Endothelial cell of umbilical vein (primary cell): ENCODE measurements around the gene ERLIN1. TPM values are rescaled to one million over a fixed set of nuclear protein-coding genes. Genes with fewer than 3 reads are reported as not detected.

ENCODE experiments used
- BruUV-seq: library from RNA; stranded (reverse); fragments of 400-500 nt; replicated peaks from 2 replicates; lab custom pipeline; 2021; lab: Mats Ljungman, UMichigan
- CTCF ChIA-PET: fragments of 300-600, 350-600 bp; sonication (Branson Sonifier 250); formaldehyde crosslinking; loops from one replicate; lab custom pipeline; 2021; ENCODE audit warnings: antibody characterized with exemption, inconsistent platforms; lab: Charles Lee
- POLR2A ChIA-PET: fragments of 300-600, 350-600 bp; sonication (Branson Sonifier 250); formaldehyde crosslinking; loops from one replicate; lab custom pipeline; 2021; ENCODE audit warnings: antibody characterized with exemption, inconsistent platforms; lab: Charles Lee
- DNase-seq: peaks from one replicate; pipeline ENCODE4 v3.0.0-alpha.2; 2011; ENCODE audit warnings: low read depth, low spot score
- FAIRE-seq: peaks from 2 replicates; lab custom pipeline; 2011; peaks lifted over from hg19 to GRCh38; lab: Jason Lieb, UNC
- H2AFZ ChIP-seq: 2 replicates; pipeline ENCODE4 v1.6.0; 2012; ENCODE audit warnings: low read depth, low read length, control low read depth, inconsistent platforms
- H3K27ac ChIP-seq: 2 replicates; pipeline ENCODE4 v1.5.1; 2011; ENCODE audit warnings: low read depth, mild to moderate bottlenecking, control low read depth, low read length, moderate library complexity; ENCODE audit not compliant: insufficient read depth
- H3K27me3 ChIP-seq, 2 experiments: 2 replicates each; pipeline versions ENCODE4 v1.6.0 to v1.6.1; 2011; ENCODE audit warnings: low read length in 2 of 2, mixed read lengths in 1 of 2; ENCODE audit not compliant: control insufficient read depth in 2 of 2, insufficient read depth in 2 of 2
- H3K36me3 ChIP-seq, 2 experiments: 2 replicates in 1 of 2; 3 replicates in 1 of 2; pipeline ENCODE4 v1.5.1; 2011; ENCODE audit warnings: low read length in 2 of 2, mild to moderate bottlenecking in 1 of 2, moderate library complexity in 1 of 2; ENCODE audit not compliant: control insufficient read depth in 2 of 2, insufficient read depth in 2 of 2; ENCODE audit errors: extremely low read depth in 1 of 2
- H3K4me1 ChIP-seq: 3 replicates; pipeline ENCODE4 v1.5.1; 2011; ENCODE audit warnings: mild to moderate bottlenecking, low read length; ENCODE audit not compliant: control insufficient read depth, insufficient read depth; ENCODE audit errors: extremely low read depth
- H3K4me2 ChIP-seq: 2 replicates; pipeline ENCODE4 v1.6.1; 2011; ENCODE audit warnings: low read length, control low read depth, mixed read lengths; ENCODE audit not compliant: insufficient read depth
- H3K4me3 ChIP-seq, 3 experiments: fragments of 200-600 bp in 1 of 3; sonication (generic), shearing (Covaris generic) in 1 of 3; replicated peaks in 1 of 3; 2 replicates each; pipeline ENCODE4 v1.5.1; 2011 to 2016; ENCODE audit warnings: control low read depth in 3 of 3, low read length in 3 of 3, mild to moderate bottlenecking in 2 of 3, inconsistent platforms in 1 of 3, low read depth in 1 of 3, moderate library complexity in 1 of 3; ENCODE audit not compliant: insufficient read depth in 1 of 3
- H3K79me2 ChIP-seq: 2 replicates; pipeline ENCODE4 v1.6.0; 2012; ENCODE audit warnings: low read length, inconsistent platforms; ENCODE audit not compliant: control insufficient read depth, insufficient read depth
- H3K9ac ChIP-seq: replicated peaks from 2 replicates; pipeline ENCODE3; 2011; ENCODE audit warnings: low read length, control low read depth; ENCODE audit not compliant: insufficient read depth; ENCODE audit errors: extremely low read depth
- H3K9me1 ChIP-seq: replicated peaks from 3 replicates; pipeline ENCODE4 v1.6.0; 2011; ENCODE audit warnings: mild to moderate bottlenecking, low read length; ENCODE audit not compliant: control insufficient read depth, insufficient read depth; ENCODE audit errors: extremely low read depth
- H3K9me3 ChIP-seq: replicated peaks from 2 replicates; pipeline ENCODE4 v1.5.1; 2012; ENCODE audit warnings: low read length, inconsistent platforms; ENCODE audit not compliant: control insufficient read depth, insufficient read depth
- H4K20me1 ChIP-seq: replicated peaks from 2 replicates; pipeline ENCODE3; 2011; ENCODE audit warnings: mild to moderate bottlenecking, low read length; ENCODE audit not compliant: control insufficient read depth, insufficient read depth; ENCODE audit errors: extremely low read depth
- FOS ChIP-seq: IDR thresholded peaks from 2 replicates; pipeline ENCODE4 v1.6.1; 2011; ENCODE audit warnings: mild to moderate bottlenecking, low read length, moderate library complexity, borderline replicate concordance; ENCODE audit not compliant: insufficient read depth
- GATA2 ChIP-seq: IDR thresholded peaks from 2 replicates; pipeline ENCODE4 v1.7.0; 2011; ENCODE audit warnings: low read depth, mild to moderate bottlenecking, moderate library complexity, mixed read lengths, low read length; ENCODE audit not compliant: insufficient read length, insufficient read depth
- MYC ChIP-seq: IDR thresholded peaks from one replicate; pipeline ENCODE4 v1.6.1; 2011; ENCODE audit warnings: mild to moderate bottlenecking, low read depth, low read length
- POLR2AphosphoS5 ChIP-seq: IDR thresholded peaks from 2 replicates; pipeline ENCODE4 v1.6.1; 2012; ENCODE audit warnings: low read depth, mild to moderate bottlenecking, control low read depth, low read length, moderate library complexity; ENCODE audit not compliant: insufficient read depth
- dilution Hi-C: fragments of 300-500 bp; cut with MboI; formaldehyde crosslinking; loops from one replicate; pipeline ENCODE4 v1.15.0; 2019; ENCODE audit warnings: low sequenced_read_pairs; ENCODE audit not compliant: extremely low pct_ligation_motif_present
- intact Hi-C: fragments of 100-400 bp; cut with micrococcal nuclease; formaldehyde crosslinking; loops from one replicate; pipeline ENCODE4 v1.10.0; 2022
- polyA plus RNA-seq, 4 experiments: library from polyadenylated mRNA; depleted of rRNA in 3 of 4; stranded (reverse) in 3 of 4; unstranded in 1 of 4; fragments of >200 nt; gene quantifications; 2 replicates each; pipeline versions ENCODE4 v1.2.1 to v1.2.3, GENCODE V29; 2011 to 2012; ENCODE audit warnings: missing spikeins in 1 of 4
- total RNA-seq: library from RNA; stranded (reverse); gene quantifications from 2 replicates; pipeline ENCODE4 v1.2.3, GENCODE V29; 2021
- TF ChIP-seq, protein P1 (sequence below): IDR thresholded peaks from 2 replicates; pipeline ENCODE4 v1.6.1; 2011; ENCODE audit not compliant: insufficient read depth, insufficient read length
- TF ChIP-seq, protein P2 (sequence below), 2 donors: IDR thresholded peaks; 1 replicate in 1 of 2; 2 replicates in 1 of 2; pipeline ENCODE4 v1.5.1; 2011; ENCODE audit warnings: low read length in 2 of 2, mild to moderate bottlenecking in 2 of 2, moderate library complexity in 2 of 2, control low read depth in 1 of 2, inconsistent platforms in 1 of 2, low read depth in 1 of 2; ENCODE audit not compliant: insufficient read depth in 1 of 2; ENCODE audit errors: extremely low read depth in 1 of 2

ERLIN1 gene
- total and polyA plus RNA-seq, 2 donors (not counting 3 experiments of a cell fraction or from before 2014, with no cell fraction given): 30.7 to 51.0 TPM

DNA sequence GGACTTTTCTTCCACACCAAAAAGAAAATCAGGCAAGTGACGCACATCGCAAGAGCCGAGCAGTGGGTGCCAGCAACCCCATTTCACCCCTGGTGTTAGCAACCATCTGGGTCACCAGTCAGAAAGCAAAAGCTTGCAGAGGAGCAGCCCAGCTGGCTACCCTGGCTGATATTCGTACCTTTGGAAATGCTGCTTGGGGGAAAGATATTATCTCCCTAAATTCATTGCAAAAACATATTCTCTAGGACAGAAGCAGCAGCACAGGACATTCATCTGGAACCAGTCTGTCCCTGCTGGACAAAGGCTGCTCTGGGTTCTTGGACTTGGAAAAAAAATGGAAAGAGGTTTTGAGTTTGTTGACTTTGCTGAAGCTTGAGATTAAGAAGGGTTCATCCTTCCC is 45.8 kb downstream of the ERLIN1 start:
- Histone ChIP-seq H3K9ac (no peak overlapping the region), H3K79me2 (no peaks in the 10 kb centered on the region), H4K20me1 (no peaks in the 10 kb centered on the region), H3K4me3 (no peak overlapping the region), H3K4me2 (no peak overlapping the region), H3K4me1 (no peaks in the 10 kb centered on the region), H3K9me3 (no peaks in the 10 kb centered on the region), H3K9me1 (no peaks in the 10 kb centered on the region), H3K36me3 (no peaks in the 10 kb centered on the region), H3K27ac (no peak overlapping the region), H2AFZ (no peak overlapping the region), H3K27me3 (peaks cover 20 to 26% of the 10 kb centered on the region in 2 experiments)
- FAIRE-seq (no peak), DNase-seq (no peak)
- ChIA-PET POLR2A (no interaction called here), CTCF (no interaction called here)
- dilution Hi-C loops (no loop called here), intact Hi-C loops (no loop called here)
- no TSS peak for BruUV-seq
- TF ChIP-seq MYC: no peak
- TF ChIP-seq GATA2: no peak
- TF ChIP-seq, protein P1, sequence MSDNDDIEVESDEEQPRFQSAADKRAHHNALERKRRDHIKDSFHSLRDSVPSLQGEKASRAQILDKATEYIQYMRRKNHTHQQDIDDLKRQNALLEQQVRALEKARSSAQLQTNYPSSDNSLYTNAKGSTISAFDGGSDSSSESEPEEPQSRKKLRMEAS: no peak
- TF ChIP-seq, protein P2, sequence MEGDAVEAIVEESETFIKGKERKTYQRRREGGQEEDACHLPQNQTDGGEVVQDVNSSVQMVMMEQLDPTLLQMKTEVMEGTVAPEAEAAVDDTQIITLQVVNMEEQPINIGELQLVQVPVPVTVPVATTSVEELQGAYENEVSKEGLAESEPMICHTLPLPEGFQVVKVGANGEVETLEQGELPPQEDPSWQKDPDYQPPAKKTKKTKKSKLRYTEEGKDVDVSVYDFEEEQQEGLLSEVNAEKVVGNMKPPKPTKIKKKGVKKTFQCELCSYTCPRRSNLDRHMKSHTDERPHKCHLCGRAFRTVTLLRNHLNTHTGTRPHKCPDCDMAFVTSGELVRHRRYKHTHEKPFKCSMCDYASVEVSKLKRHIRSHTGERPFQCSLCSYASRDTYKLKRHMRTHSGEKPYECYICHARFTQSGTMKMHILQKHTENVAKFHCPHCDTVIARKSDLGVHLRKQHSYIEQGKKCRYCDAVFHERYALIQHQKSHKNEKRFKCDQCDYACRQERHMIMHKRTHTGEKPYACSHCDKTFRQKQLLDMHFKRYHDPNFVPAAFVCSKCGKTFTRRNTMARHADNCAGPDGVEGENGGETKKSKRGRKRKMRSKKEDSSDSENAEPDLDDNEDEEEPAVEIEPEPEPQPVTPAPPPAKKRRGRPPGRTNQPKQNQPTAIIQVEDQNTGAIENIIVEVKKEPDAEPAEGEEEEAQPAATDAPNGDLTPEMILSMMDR (IDR thresholded peaks at IDR 0.05; ENCODE audit: extremely low read depth in 1 of 2, insufficient read depth in 1 of 2, low read depth in 1 of 2, low read length in 2 of 2): no peak
- no peak for TF ChIP-seq POLR2AphosphoS5
- no peak for TF ChIP-seq FOS
